Body of pancreas (tissue), 4 donors: ENCODE data around the gene MICAL2. TPM values are rescaled to one million over a fixed set of nuclear protein-coding genes. Genes with fewer than 3 reads are reported as not detected.

Experiments
- ATAC-seq: fragments of 150-250 bp; one replicate; pipeline ENCODE4 v1.9.1; 2016
- DNase-seq, 4 donors: peaks; one replicate each; pipeline ENCODE4 v3.0.0-alpha.2; 2019
- H3K27ac ChIP-seq, 4 donors: fragments of 200-600 bp; sonication (generic); 1 replicate in 3 of 4; 2 replicates in 1 of 4; pipeline versions ENCODE4 v1.5.1 to v1.6.1; 2016 to 2019; ENCODE audit warnings: mild to moderate bottlenecking in 1 of 4, mixed read lengths in 1 of 4, moderate library complexity in 1 of 4
- H3K27me3 ChIP-seq, 2 donors: fragments of 200-600 bp; sonication (generic); one replicate each; pipeline ENCODE4 v1.6.0; 2016; ENCODE audit warnings: mild to moderate bottlenecking in 1 of 2
- H3K36me3 ChIP-seq, 2 donors: fragments of 200-600 bp; sonication (generic); replicated peaks in 1 of 2; 2 replicates each; pipeline ENCODE4 v1.5.1; 2016; ENCODE audit warnings: low read depth in 2 of 2; ENCODE audit not compliant: insufficient read depth in 1 of 2
- H3K4me1 ChIP-seq: fragments of 200-600 bp; sonication (generic); one replicate; pipeline ENCODE4 v1.6.0; 2016
- H3K4me3 ChIP-seq, 2 donors: fragments of 200-600 bp; sonication (generic); 1 replicate in 1 of 2; 2 replicates in 1 of 2; pipeline ENCODE4 v1.5.1; 2016 to 2019
- H3K9me3 ChIP-seq, 3 donors: fragments of 200-600 bp; sonication (generic); 1 replicate in 2 of 3; 2 replicates in 1 of 3; pipeline ENCODE4 v1.5.1; 2016
- CTCF ChIP-seq, 7 experiments: fragments of 450-650 bp in 4 of 7; fragments of 200-600 bp in 3 of 7; sonication (generic) in 3 of 7; IDR thresholded peaks; one replicate each; pipeline ENCODE4 v1.5.1; 2016 to 2019; ENCODE audit warnings: antibody characterized with exemption in 7 of 7
- POLR2A ChIP-seq, 3 donors: fragments of 450-650 bp; IDR thresholded peaks; one replicate each; pipeline ENCODE4 v1.6.1; 2016; ENCODE audit warnings: antibody characterized with exemption in 3 of 3, mild to moderate bottlenecking in 2 of 3
- WGBS, 2 donors: methylation state at CpG; one replicate each; pipeline ENCODE4 v1.1.5; 2017; 5-methylcytosine and 5-hydroxymethylcytosine counted together
- intact Hi-C: fragments of 100-400 bp; cut with DNase I; formaldehyde crosslinking; loops from one replicate; pipeline ENCODE4 v1.15.1; 2023
- total RNA-seq, 2 donors: library from RNA; depleted of rRNA; stranded (reverse); fragments of >200 nt; gene quantifications; one replicate each; pipeline ENCODE4 v1.1.0, GENCODE V29; 2016

The MICAL2 gene
- total RNA-seq, 2 donors from 2014 or later: 16.6 to 24.4 TPM

- H3K27me3 ChIP-seq: no peaks in the 10 kb centered on the region
- TF ChIP-seq POLR2A (IDR thresholded peaks at IDR 0.05): no peak
- no peak for TF ChIP-seq CTCF (IDR thresholded peaks at IDR 0.05)
- no peak for DNase-seq
- H3K4me1 ChIP-seq: peaks cover 14% of the 10 kb centered on the region
- H3K9me3 ChIP-seq: no peaks in the 10 kb centered on the region
- H3K4me3 ChIP-seq: no peak overlapping the region
- intact Hi-C loops: loop anchor here (10.0 kb wide), 1 partner anchor 110 kb away; no protein-coding TSS in a partner anchor
- 82 to 90% methylated on average over 9 of the region's 9 CpGs for WGBS, 2 donors
- ATAC-seq: no peak
- no peaks in the 10 kb centered on the region for H3K36me3 ChIP-seq
- H3K27ac ChIP-seq: no peak overlapping the region
These were observed 13.9 kb downstream of the MICAL2 start for GRCh38 chr11:12124306-12124705.

- H3K9me3 ChIP-seq: no peaks in the 10 kb centered on the region
- 30 to 32% methylated on average over 4 of the region's 4 CpGs for WGBS, 2 donors
- H3K4me1 ChIP-seq: peaks cover 14% of the 10 kb centered on the region
- H3K27me3 ChIP-seq: no peaks in the 10 kb centered on the region
- no peaks in the 10 kb centered on the region for H3K36me3 ChIP-seq
- intact Hi-C loops: loop anchor here (10.0 kb wide), 1 partner anchor 109 kb away; no protein-coding TSS in a partner anchor
- TF ChIP-seq CTCF (IDR thresholded peaks at IDR 0.05): no peak
- no peak for TF ChIP-seq POLR2A (IDR thresholded peaks at IDR 0.05)
- DNase-seq (peak in 3 of 4 donors; percentile 28 to 52 (median 30)), ATAC-seq (peak; percentile 56)
- H3K4me3 ChIP-seq: no peak overlapping the region
- H3K27ac ChIP-seq: peak overlapping the region in 1 of 4 donors; percentile 15
These were observed 15.3 kb downstream of the MICAL2 start for GRCh38 chr11:12125609-12126149.

- 68 to 71% methylated on average over 4 of the region's 4 CpGs for WGBS, 2 donors
- no peak for DNase-seq
- Histone ChIP-seq H3K9me3 (no peaks in the 10 kb centered on the region), H3K4me1 (peaks cover 14% of the 10 kb centered on the region), H3K27me3 (no peaks in the 10 kb centered on the region), H3K36me3 (no peaks in the 10 kb centered on the region), H3K4me3 (no peak overlapping the region), H3K27ac (no peak overlapping the region)
- intact Hi-C loops: loop anchor here (10.0 kb wide), 1 partner anchor 108 kb away; no protein-coding TSS in a partner anchor
- no peak for TF ChIP-seq CTCF (IDR thresholded peaks at IDR 0.05)
- TF ChIP-seq POLR2A (IDR thresholded peaks at IDR 0.05): no peak
- no peak for ATAC-seq
These were observed 16.1 kb downstream of the MICAL2 start for GRCh38 chr11:12126344-12127019.

GRCh38 chr11:12127206-12127898, 17.0 kb downstream of the MICAL2 start:
- no peak for DNase-seq
- 85% methylated on average over 4 of the region's 4 CpGs for WGBS, 2 donors
- Histone ChIP-seq H3K4me1 (peaks cover 14% of the 10 kb centered on the region), H3K4me3 (no peak overlapping the region), H3K36me3 (no peaks in the 10 kb centered on the region), H3K27ac (no peak overlapping the region), H3K27me3 (no peaks in the 10 kb centered on the region), H3K9me3 (no peaks in the 10 kb centered on the region)
- ATAC-seq: no peak
- intact Hi-C loops: loop anchor here (10.0 kb wide), 1 partner anchor 107 kb away; no protein-coding TSS in a partner anchor
- TF ChIP-seq CTCF (IDR thresholded peaks at IDR 0.05) (no peak), POLR2A (IDR thresholded peaks at IDR 0.05) (no peak)
